GM12891 (cell line): Measurements from ENCODE around the gene SCAMP2.

Experiments used
- PAX5 ChIP-seq: IDR thresholded peaks from 2 replicates; pipeline ENCODE4 v1.6.1; 2011; ENCODE audit warnings: low read length, moderate library complexity, mild to moderate bottlenecking; ENCODE audit not compliant: insufficient read depth, severe bottlenecking
- POLR2A ChIP-seq: IDR thresholded peaks from 2 replicates; pipeline ENCODE4 v1.6.1; 2011; ENCODE audit warnings: low read depth, low read length, control low read depth
- POLR2AphosphoS5 ChIP-seq: IDR thresholded peaks from 2 replicates; pipeline ENCODE4 v1.6.1; 2011; ENCODE audit warnings: low read depth, low read length, control low read depth
- TAF1 ChIP-seq: IDR thresholded peaks from 2 replicates; pipeline ENCODE4 v1.6.1; 2011; ENCODE audit warnings: low read depth, low read length, control low read depth

DNA sequence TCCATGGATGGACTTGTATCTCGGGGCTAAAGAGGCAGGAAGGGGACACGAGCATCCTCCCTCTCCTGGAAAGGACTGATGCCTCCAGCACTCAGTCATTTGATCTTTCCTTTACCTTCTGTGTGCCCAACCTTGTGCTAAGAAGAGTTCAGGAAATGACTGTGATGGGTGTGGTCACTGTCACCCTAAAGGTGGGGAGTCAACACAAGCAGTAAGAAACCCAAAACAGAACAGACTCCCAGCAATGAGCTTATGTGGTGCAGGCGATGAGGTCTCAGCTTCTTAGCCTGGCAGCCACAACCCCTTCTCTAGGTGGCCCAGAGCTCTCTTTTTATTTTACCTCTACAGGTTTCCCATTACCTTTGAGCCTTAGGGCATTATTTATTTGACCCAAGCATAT lies 20.5 kb upstream of the SCAMP2 start:
- TF ChIP-seq POLR2AphosphoS5, result no peak
- no peak for TF ChIP-seq PAX5
- TF ChIP-seq POLR2A, result no peak
- no peak for TF ChIP-seq TAF1
